Measurements from ENCODE around the gene CAMK4. TPM values are rescaled to one million over a fixed set of nuclear protein-coding genes. Genes with fewer than 3 reads are reported as not detected.

Gene CAMK4
- polyA plus RNA-seq, 1 donor (not counting 4 experiments of a cell fraction or from before 2014, with no cell fraction given) = 0.45 TPM

- no peak for DNase-seq (ENCODE audit: low read depth, low spot score)
- no peak overlapping the region for H3K27ac ChIP-seq (ENCODE audit: control insufficient read depth, insufficient read depth, low read length)
These were observed 248.4 kb downstream of the CAMK4 start for GRCh38 chr5:111472579-111472978.

DNA sequence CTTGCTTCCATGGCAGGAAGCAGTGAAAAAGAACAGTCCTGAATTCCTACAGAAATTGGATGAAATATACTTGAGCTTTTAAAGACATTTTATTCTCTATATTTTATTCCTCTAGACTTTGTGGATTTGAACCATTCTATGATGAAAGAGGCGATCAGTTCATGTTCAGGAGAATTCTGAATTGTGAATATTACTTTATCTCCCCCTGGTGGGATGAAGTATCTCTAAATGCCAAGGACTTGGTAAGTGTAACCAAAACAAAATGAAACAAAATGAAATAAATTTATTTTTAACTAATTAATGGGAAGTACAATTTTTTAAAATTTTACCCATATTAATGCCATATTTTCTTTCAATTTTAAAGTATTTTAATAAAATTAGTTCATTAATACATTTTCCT, 254.1 kb downstream of the CAMK4 start:
- Histone ChIP-seq H3K9me1 (ENCODE audit: control insufficient read depth, extremely low read depth, insufficient read depth, low read length) (no peaks in the 10 kb centered on the region), H3K4me1 (ENCODE audit: control insufficient read depth, extremely low read depth, insufficient read depth, low read length) (no peaks in the 10 kb centered on the region), H4K20me1 (ENCODE audit: control insufficient read depth, extremely low read depth, insufficient read depth, low read length) (no peaks in the 10 kb centered on the region), H2AFZ (ENCODE audit: control insufficient read depth, low read length) (no peak overlapping the region), H3K4me2 (ENCODE audit: control insufficient read depth, extremely low read depth, insufficient read depth, low read depth, low read length) (no peak overlapping the region), H3K79me2 (ENCODE audit: control insufficient read depth, insufficient read depth, low read length) (no peaks in the 10 kb centered on the region), H3K9ac (ENCODE audit: control insufficient read depth, extremely low read depth, insufficient read depth, low read length) (no peak overlapping the region), H3K4me3 (ENCODE audit: control insufficient read depth in 2 of 3, extremely low read depth in 1 of 3, insufficient read depth in 2 of 3, low read depth in 1 of 3, low read length in 3 of 3) (no peak overlapping the region), H3K27ac (ENCODE audit: control insufficient read depth, insufficient read depth, low read length) (no peak overlapping the region), H3K27me3 (ENCODE audit: control insufficient read depth, extremely low read depth, insufficient read depth, low read length) (no peaks in the 10 kb centered on the region), H3K36me3 (ENCODE audit: control insufficient read depth in 2 of 2, extremely low read depth in 1 of 2, insufficient read depth in 2 of 2, low read length in 2 of 2) (no peaks in the 10 kb centered on the region), H3K9me3 (ENCODE audit: control insufficient read depth, low read depth, low read length) (no peaks in the 10 kb centered on the region)
- DNase-seq (ENCODE audit: low read depth, low spot score) (no peak), FAIRE-seq (no peak)
- TF ChIP-seq CTCF (optimal IDR thresholded peaks at IDR 0.05 in 1 of 3, IDR thresholded peaks at IDR 0.05 in 1 of 3, conservative IDR thresholded peaks at IDR 0.05 in 1 of 3; ENCODE audit: extremely low read depth in 1 of 3, insufficient read depth in 2 of 3, low read length in 3 of 3) = no peak
- no peak for TF ChIP-seq EZH2 (IDR thresholded peaks at IDR 0.05; ENCODE audit: low read length)
- dilution Hi-C loops (cut with MboI; ENCODE audit: extremely low pct_ligation_motif_present, low sequenced_read_pairs) = no loop called here

More at GRCh38 chr5:111472579-111472978, 248.4 kb downstream of the CAMK4 start:
- no peak overlapping the region for H3K4me2 ChIP-seq (ENCODE audit: control insufficient read depth, extremely low read depth, insufficient read depth, low read depth, low read length)
- no peak overlapping the region for H3K9ac ChIP-seq (ENCODE audit: control insufficient read depth, extremely low read depth, insufficient read depth, low read length)
- H4K20me1 ChIP-seq (ENCODE audit: control insufficient read depth, extremely low read depth, insufficient read depth, low read length) = no peaks in the 10 kb centered on the region
- no peaks in the 10 kb centered on the region for H3K36me3 ChIP-seq (ENCODE audit: control insufficient read depth in 2 of 2, extremely low read depth in 1 of 2, insufficient read depth in 2 of 2, low read length in 2 of 2)
- H3K9me3 ChIP-seq (ENCODE audit: control insufficient read depth, low read depth, low read length) = no peaks in the 10 kb centered on the region
- no peaks in the 10 kb centered on the region for H3K27me3 ChIP-seq (ENCODE audit: control insufficient read depth, extremely low read depth, insufficient read depth, low read length)
- no peaks in the 10 kb centered on the region for H3K9me1 ChIP-seq (ENCODE audit: control insufficient read depth, extremely low read depth, insufficient read depth, low read length)
- no peaks in the 10 kb centered on the region for H3K79me2 ChIP-seq (ENCODE audit: control insufficient read depth, insufficient read depth, low read length)
- dilution Hi-C loops (cut with MboI; ENCODE audit: extremely low pct_ligation_motif_present, low sequenced_read_pairs) = no loop called here
- no peak overlapping the region for H3K4me3 ChIP-seq (ENCODE audit: control insufficient read depth in 2 of 3, extremely low read depth in 1 of 3, insufficient read depth in 2 of 3, low read depth in 1 of 3, low read length in 3 of 3)
- no peak for TF ChIP-seq EZH2 (IDR thresholded peaks at IDR 0.05; ENCODE audit: low read length)
- TF ChIP-seq CTCF (optimal IDR thresholded peaks at IDR 0.05 in 1 of 3, IDR thresholded peaks at IDR 0.05 in 1 of 3, conservative IDR thresholded peaks at IDR 0.05 in 1 of 3; ENCODE audit: extremely low read depth in 1 of 3, insufficient read depth in 2 of 3, low read length in 3 of 3) = no peak
- peaks cover 6% of the 10 kb centered on the region for H3K4me1 ChIP-seq (ENCODE audit: control insufficient read depth, extremely low read depth, insufficient read depth, low read length)
- FAIRE-seq = no peak
- no peak overlapping the region for H2AFZ ChIP-seq (ENCODE audit: control insufficient read depth, low read length)

Measured in keratinocyte (primary cell).